ENCODE results near the gene NXF2. TPM values are rescaled to one million over a fixed set of nuclear protein-coding genes. Genes with fewer than 3 reads are reported as not detected.

NXF2 gene
- total RNA-seq, 1 experiment from 2014 or later: not detected

DNA sequence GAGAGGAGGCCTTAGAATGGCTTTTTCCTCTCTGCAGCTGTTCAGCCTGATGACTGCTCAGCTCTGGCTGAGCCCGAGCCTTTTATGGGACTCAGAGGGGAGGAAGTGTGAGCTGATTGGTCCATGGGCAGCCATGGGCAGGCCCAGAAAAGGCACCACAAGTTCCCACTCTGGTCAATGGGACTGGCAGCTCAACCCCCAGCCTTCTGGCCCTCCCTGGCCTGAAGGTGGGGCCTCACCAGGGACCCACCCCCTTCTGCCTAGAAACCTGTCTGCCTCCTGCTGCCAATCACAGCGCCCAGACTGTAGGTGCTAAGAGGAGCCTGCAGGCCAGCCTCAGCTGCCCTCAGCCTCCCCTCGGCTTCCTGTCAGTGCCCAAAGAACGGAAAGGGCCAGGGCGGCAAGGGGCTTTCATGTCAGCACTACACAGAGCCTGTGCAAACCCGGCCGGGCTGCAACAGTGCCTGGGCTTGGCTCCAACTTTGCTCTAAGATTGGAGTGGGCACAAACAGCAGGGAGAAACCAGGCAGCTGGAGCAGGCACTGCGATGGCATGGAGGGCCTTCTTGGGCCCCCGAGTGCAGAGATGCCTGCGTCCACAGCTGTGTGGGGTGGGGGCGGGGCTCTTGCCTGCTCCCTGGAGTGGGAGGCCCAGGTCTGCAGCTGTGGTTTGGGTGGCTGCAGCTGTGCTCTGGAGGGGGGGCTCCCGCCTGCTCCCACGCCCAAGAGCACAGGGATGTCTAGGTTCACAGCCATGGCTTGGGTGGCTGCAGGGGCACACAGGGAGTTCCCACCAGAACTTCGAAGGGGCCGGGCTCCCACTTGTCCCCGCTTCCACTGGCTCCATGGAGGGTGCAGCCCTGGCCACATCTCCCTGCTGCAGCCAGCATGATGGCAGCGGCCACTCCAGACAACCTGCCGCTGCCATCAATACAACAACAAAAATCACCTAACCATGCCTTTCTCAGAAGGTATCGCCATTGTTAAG, 92.6 kb downstream of the NXF2 start (continued):
- TF ChIP-seq, protein P1, sequence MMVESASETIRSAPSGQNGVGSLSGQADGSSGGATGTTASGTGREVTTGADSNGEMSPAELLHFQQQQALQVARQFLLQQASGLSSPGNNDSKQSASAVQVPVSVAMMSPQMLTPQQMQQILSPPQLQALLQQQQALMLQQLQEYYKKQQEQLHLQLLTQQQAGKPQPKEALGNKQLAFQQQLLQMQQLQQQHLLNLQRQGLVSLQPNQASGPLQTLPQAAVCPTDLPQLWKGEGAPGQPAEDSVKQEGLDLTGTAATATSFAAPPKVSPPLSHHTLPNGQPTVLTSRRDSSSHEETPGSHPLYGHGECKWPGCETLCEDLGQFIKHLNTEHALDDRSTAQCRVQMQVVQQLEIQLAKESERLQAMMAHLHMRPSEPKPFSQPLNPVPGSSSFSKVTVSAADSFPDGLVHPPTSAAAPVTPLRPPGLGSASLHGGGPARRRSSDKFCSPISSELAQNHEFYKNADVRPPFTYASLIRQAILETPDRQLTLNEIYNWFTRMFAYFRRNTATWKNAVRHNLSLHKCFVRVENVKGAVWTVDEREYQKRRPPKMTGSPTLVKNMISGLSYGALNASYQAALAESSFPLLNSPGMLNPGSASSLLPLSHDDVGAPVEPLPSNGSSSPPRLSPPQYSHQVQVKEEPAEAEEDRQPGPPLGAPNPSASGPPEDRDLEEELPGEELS (CRISPR knock-in tag; IDR thresholded peaks at IDR 0.05): no peak
- no peak for TF ChIP-seq TCF7 (CRISPR knock-in tag; IDR thresholded peaks at IDR 0.05; ENCODE audit: low read depth)

DNA sequence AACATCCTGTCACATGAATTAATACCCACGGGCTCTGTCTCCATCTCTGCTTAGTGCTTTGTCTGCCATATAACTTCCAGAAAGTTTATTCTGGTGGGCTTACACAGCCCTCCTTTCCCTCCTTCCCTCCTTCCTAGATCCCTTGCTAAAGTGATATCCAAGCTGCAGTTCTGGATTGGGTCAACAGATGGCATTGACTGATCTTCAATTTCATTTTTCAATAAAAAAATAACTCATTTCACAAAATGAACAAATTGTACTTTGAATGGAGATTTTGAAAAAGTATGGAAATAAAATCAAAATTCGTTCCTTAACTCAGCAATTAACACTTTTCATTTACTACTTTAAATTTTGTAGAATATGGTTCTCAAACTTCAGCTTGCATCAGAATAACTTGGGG, 94.9 kb downstream of the NXF2 start:
- Mint-ChIP-seq H3K36me3 (no peaks in the 10 kb centered on the region), H3K9me3 (peaks cover 6% of the 10 kb centered on the region; the same call in 1 of the 2 replicates), H3K27me3 (ENCODE audit: low read depth) (no peaks in the 10 kb centered on the region), H3K4me1 (no peaks in the 10 kb centered on the region), H3K27ac (no peak overlapping the region), H3K4me3 (no peak overlapping the region)
- CTCF ChIA-PET: interaction anchor here (1.6 kb wide), 1 partner anchor 186 kb away, joined by 4 read pairs; the partner anchor contains the start of gene BEX5
- POLR2A ChIA-PET: no interaction called here
- DNase-seq (ENCODE audit: low spot score) (no peak), ATAC-seq (no peak)
- TF ChIP-seq KAT7 (CRISPR knock-in tag; IDR thresholded peaks at IDR 0.05; ENCODE audit: borderline replicate concordance) (no peak), ZNF423 (CRISPR knock-in tag; IDR thresholded peaks at IDR 0.05) (no peak), ZNF263 (CRISPR knock-in tag; IDR thresholded peaks at IDR 0.05; ENCODE audit: low read depth) (no peak), ZNF396 (CRISPR knock-in tag; IDR thresholded peaks at IDR 0.05; ENCODE audit: borderline replicate concordance) (no peak), PRRX2 (CRISPR knock-in tag; IDR thresholded peaks at IDR 0.05) (no peak), ZNF232 (CRISPR knock-in tag; IDR thresholded peaks at IDR 0.05) (no peak)
- TF ChIP-seq, protein P2, sequence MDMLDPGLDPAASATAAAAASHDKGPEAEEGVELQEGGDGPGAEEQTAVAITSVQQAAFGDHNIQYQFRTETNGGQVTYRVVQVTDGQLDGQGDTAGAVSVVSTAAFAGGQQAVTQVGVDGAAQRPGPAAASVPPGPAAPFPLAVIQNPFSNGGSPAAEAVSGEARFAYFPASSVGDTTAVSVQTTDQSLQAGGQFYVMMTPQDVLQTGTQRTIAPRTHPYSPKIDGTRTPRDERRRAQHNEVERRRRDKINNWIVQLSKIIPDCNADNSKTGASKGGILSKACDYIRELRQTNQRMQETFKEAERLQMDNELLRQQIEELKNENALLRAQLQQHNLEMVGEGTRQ (CRISPR knock-in tag; IDR thresholded peaks at IDR 0.05): no peak

DNA sequence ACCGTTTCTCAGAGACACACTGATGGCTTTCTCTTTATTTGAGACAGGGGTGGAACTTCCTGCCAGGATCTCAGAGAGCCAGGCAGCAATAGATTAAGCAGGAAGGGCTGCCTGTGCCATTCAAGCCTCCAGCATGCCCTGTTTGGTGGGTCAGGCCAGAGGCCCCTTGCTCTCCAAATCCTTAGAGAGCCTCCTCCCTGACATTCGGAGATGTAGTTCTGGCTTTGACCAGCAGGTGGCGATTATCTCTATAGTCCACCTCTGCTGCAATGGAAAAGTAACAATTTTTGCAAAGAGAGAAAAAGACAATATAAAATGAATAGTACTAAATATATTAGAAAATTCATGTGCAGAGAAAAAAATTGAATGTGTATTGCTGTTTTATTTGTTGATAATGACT, 98.9 kb downstream of the NXF2 start:
- ChIA-PET POLR2A (no interaction called here), CTCF (no interaction called here)
- DNase-seq (ENCODE audit: low spot score): peak; percentile 70
- Mint-ChIP-seq H3K4me1 (no peaks in the 10 kb centered on the region), H3K9me3 (peaks cover 17% of the 10 kb centered on the region), H3K27me3 (ENCODE audit: low read depth) (no peaks in the 10 kb centered on the region), H3K36me3 (no peaks in the 10 kb centered on the region), H3K4me3 (no peak overlapping the region), H3K27ac (no peak overlapping the region)
- peak; percentile 64 for ATAC-seq
- TF ChIP-seq, protein P3, sequence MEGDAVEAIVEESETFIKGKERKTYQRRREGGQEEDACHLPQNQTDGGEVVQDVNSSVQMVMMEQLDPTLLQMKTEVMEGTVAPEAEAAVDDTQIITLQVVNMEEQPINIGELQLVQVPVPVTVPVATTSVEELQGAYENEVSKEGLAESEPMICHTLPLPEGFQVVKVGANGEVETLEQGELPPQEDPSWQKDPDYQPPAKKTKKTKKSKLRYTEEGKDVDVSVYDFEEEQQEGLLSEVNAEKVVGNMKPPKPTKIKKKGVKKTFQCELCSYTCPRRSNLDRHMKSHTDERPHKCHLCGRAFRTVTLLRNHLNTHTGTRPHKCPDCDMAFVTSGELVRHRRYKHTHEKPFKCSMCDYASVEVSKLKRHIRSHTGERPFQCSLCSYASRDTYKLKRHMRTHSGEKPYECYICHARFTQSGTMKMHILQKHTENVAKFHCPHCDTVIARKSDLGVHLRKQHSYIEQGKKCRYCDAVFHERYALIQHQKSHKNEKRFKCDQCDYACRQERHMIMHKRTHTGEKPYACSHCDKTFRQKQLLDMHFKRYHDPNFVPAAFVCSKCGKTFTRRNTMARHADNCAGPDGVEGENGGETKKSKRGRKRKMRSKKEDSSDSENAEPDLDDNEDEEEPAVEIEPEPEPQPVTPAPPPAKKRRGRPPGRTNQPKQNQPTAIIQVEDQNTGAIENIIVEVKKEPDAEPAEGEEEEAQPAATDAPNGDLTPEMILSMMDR (IDR thresholded peaks at IDR 0.05): peak; percentile 47
- no peak for TF ChIP-seq CBFB (CRISPR knock-in tag; IDR thresholded peaks at IDR 0.05; ENCODE audit: low read depth)

Other genes starting within 250 kb of the NXF2 start
- 12.5 to 17.2 TPM (median 15.6 TPM) in 3 replicates for gene TCEAL2, start 121.5 kb upstream of the NXF2 start, total RNA-seq (2021)
- 0.62 to 1.1 TPM (median 0.81 TPM) in 3 replicates for gene TCEAL6, start 104.7 kb upstream of the NXF2 start, total RNA-seq (2021)
- gene BEX5, start 91.2 kb upstream of the NXF2 start, total RNA-seq (2021): 7.4 to 11.0 TPM (median 8.9 TPM) in 3 replicates
- 0.13 to 0.14 TPM in 2 of 3 replicates, not detected in the other for gene TCP11X1, start 31.9 kb upstream of the NXF2 start, total RNA-seq (2021)
- gene NXF2B, start 192.8 kb downstream of the NXF2 start, total RNA-seq (2021): 0.11 to 0.31 TPM (median 0.18 TPM) in 3 replicates
- 0.46 to 0.82 TPM in 2 of 3 replicates, not detected in the other for gene TCP11X2, start 224.6 kb downstream of the NXF2 start, total RNA-seq (2021)

All from WTC11 (cell line).